GM18520 (cell line): Measurements from ENCODE around the gene SMTNL1.
A peak's percentile ranks its signal among the peaks of the same experiment; 100 is the strongest.

ENCODE experiments used
- ATAC-seq: cut with Tn5 transposase; IDR thresholded peaks from one replicate; pipeline ENCODE4 v1.9.1; 2021; ENCODE audit not compliant: unreplicated experiment

The SMTNL1 gene

GRCh38 chr11:57543593-57543992, 6.2 kb downstream of the SMTNL1 start:
- no peak for ATAC-seq

GRCh38 chr11:57544566-57544965, 7.2 kb downstream of the SMTNL1 start:
- ATAC-seq = no peak

GRCh38 chr11:57545883-57546282, 8.5 kb downstream of the SMTNL1 start:
- ATAC-seq = no peak

- no peak for ATAC-seq
Measured at GRCh38 chr11:57546451-57546850, 9.1 kb downstream of the SMTNL1 start.

GRCh38 chr11:57546869-57547475, 9.6 kb downstream of the SMTNL1 start:
- peak; percentile 54 for ATAC-seq

GRCh38 chr11:57547854-57548377, 10.5 kb downstream of the SMTNL1 start:
- ATAC-seq = peak; percentile 69

- no peak for ATAC-seq
Measured at GRCh38 chr11:57549983-57550382, 12.6 kb downstream of the SMTNL1 start.

- ATAC-seq = no peak
Measured at GRCh38 chr11:57551941-57552340, 14.5 kb downstream of the SMTNL1 start.

- no peak for ATAC-seq
Measured at GRCh38 chr11:57552479-57552878, 15.1 kb downstream of the SMTNL1 start.

- ATAC-seq = no peak
Measured at GRCh38 chr11:57555393-57555792, 18.0 kb downstream of the SMTNL1 start.

- ATAC-seq = no peak
Measured at GRCh38 chr11:57556041-57556440, 18.6 kb downstream of the SMTNL1 start.

- ATAC-seq = no peak
Measured at GRCh38 chr11:57560146-57560545, 22.8 kb downstream of the SMTNL1 start.

GRCh38 chr11:57562596-57562995, 25.2 kb downstream of the SMTNL1 start:
- no peak for ATAC-seq

GRCh38 chr11:57566005-57566904, 28.9 kb downstream of the SMTNL1 start:
- peak; percentile 75 for ATAC-seq

- no peak for ATAC-seq
Measured at GRCh38 chr11:57566905-57567514, 29.6 kb downstream of the SMTNL1 start.

GRCh38 chr11:57567515-57568329, 30.3 kb downstream of the SMTNL1 start, which contains the start of gene UBE2L6:
Gene UBE2L6, minus strand, starts transcription at chr11:57567672. Its CDS starts 61 bp downstream, at chr11:57567611.
- ATAC-seq = peak; percentile 29

- ATAC-seq = peak; percentile 45
Measured at GRCh38 chr11:57568330-57568766, 31.0 kb downstream of the SMTNL1 start.

GRCh38 chr11:57571606-57572005, 34.2 kb downstream of the SMTNL1 start:
- ATAC-seq = no peak

GRCh38 chr11:57574061-57574460, 36.7 kb downstream of the SMTNL1 start:
- ATAC-seq = no peak

- ATAC-seq = no peak
Measured at GRCh38 chr11:57584341-57584740, 46.9 kb downstream of the SMTNL1 start.

GRCh38 chr11:57585301-57585700, 47.9 kb downstream of the SMTNL1 start:
- ATAC-seq = no peak
